ENCODE results near the gene COIL.

DNA sequence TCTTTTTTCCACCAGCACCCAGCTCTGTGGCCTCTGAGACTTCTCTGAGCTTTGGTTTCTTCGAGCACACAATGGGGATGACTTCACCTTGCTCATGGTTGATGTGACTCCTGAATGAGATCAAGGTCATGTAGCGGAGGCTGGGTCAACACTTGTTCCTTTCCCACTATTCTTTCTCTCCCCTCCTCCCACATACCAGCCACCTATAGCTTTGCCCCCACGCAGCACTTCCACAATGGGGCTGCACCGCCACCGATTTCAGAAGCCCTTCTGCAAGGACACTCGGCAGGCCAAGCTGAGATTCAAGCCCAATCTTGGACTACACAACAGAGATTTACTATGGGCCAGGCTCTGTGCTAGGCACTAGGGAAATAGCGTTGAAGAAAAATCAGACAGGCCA, 61.4 kb downstream of the COIL start:
- TF ChIP-seq, protein P1, sequence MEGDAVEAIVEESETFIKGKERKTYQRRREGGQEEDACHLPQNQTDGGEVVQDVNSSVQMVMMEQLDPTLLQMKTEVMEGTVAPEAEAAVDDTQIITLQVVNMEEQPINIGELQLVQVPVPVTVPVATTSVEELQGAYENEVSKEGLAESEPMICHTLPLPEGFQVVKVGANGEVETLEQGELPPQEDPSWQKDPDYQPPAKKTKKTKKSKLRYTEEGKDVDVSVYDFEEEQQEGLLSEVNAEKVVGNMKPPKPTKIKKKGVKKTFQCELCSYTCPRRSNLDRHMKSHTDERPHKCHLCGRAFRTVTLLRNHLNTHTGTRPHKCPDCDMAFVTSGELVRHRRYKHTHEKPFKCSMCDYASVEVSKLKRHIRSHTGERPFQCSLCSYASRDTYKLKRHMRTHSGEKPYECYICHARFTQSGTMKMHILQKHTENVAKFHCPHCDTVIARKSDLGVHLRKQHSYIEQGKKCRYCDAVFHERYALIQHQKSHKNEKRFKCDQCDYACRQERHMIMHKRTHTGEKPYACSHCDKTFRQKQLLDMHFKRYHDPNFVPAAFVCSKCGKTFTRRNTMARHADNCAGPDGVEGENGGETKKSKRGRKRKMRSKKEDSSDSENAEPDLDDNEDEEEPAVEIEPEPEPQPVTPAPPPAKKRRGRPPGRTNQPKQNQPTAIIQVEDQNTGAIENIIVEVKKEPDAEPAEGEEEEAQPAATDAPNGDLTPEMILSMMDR (conservative IDR thresholded peaks at IDR 0.05; ENCODE audit: low read length) = no peak
- TF ChIP-seq EZH2phosphoT487 (IDR thresholded peaks at IDR 0.05; ENCODE audit: borderline replicate concordance, low read depth, low read length) = no peak
